Mammary epithelial cell (primary cell): Measurements from ENCODE around the gene ELAC2.

Experiments
- EZH2 ChIP-seq: IDR thresholded peaks from 2 replicates; pipeline ENCODE4 v1.6.1; 2012; ENCODE audit warnings: low read length, inconsistent platforms, borderline replicate concordance
- TF ChIP-seq, protein P1 (sequence below), 2 donors: IDR thresholded peaks in 1 of 2; conservative IDR thresholded peaks in 1 of 2; 2 replicates each; pipeline ENCODE4 v1.5.1; 2011 to 2012; ENCODE audit warnings: inconsistent platforms in 2 of 2, low read length in 2 of 2, mild to moderate bottlenecking in 2 of 2, control low read depth in 1 of 2, low read depth in 1 of 2; ENCODE audit not compliant: insufficient read depth in 1 of 2; ENCODE audit errors: extremely low read depth in 1 of 2

GRCh38 chr17:13055131-13055530 lies 37.3 kb upstream of the ELAC2 start:
- TF ChIP-seq, protein P1, sequence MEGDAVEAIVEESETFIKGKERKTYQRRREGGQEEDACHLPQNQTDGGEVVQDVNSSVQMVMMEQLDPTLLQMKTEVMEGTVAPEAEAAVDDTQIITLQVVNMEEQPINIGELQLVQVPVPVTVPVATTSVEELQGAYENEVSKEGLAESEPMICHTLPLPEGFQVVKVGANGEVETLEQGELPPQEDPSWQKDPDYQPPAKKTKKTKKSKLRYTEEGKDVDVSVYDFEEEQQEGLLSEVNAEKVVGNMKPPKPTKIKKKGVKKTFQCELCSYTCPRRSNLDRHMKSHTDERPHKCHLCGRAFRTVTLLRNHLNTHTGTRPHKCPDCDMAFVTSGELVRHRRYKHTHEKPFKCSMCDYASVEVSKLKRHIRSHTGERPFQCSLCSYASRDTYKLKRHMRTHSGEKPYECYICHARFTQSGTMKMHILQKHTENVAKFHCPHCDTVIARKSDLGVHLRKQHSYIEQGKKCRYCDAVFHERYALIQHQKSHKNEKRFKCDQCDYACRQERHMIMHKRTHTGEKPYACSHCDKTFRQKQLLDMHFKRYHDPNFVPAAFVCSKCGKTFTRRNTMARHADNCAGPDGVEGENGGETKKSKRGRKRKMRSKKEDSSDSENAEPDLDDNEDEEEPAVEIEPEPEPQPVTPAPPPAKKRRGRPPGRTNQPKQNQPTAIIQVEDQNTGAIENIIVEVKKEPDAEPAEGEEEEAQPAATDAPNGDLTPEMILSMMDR (conservative IDR thresholded peaks at IDR 0.05 in 1 of 2, IDR thresholded peaks at IDR 0.05 in 1 of 2; ENCODE audit: extremely low read depth in 1 of 2, insufficient read depth in 1 of 2, low read depth in 1 of 2, low read length in 2 of 2) = no peak
- TF ChIP-seq EZH2 = no peak
